ENCODE data around the gene PEX6.

The PEX6 gene

DNA sequence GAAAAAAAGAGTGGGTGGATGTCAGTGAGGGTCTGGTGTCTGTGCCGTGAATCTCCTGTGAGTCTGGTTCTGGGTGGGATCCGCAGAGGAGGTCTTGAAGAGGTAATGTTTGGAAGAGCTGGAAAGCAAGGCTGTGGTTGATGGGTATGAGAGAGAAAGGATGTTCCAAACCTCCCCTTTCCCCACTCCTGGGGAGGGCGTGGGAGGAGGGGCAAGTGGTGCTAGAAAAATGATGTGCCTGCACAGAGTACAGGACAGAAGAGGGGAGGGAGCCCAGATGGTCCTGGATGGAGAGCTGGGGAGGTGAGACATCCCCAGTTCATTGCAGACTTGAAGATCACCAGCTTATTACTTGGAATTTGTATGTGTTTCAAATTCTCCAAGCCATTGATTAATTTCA lies 46.6 kb downstream of the PEX6 start:
- DNase-seq = no peak

DNA sequence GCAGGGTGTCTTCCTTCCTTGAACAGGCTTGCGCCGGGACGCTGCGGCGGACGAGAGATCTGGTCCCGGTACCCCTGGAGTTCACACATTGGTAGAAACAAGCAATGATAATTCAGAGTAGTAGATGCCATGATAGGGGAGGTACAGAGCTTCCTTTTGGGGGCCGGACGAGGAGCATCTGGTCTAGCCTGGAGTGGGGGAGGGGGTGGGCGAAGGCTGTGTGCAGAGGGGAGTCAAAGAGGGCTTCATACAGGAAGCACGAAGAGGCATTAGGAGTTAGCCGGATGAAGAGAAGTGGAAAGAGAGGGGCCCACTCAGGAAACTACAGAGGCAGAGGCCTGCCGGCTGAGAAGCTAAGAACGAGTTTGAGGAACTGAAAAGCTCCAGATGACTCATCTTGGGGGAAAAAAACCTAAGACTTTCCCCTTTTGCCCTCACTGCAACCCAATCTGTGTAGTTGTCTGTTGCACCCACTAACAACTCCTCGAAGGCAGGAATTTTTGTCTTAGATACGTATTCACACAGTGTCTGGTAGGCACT lies 49.1 kb downstream of the PEX6 start:
- DNase-seq = peak; percentile 58

DNA sequence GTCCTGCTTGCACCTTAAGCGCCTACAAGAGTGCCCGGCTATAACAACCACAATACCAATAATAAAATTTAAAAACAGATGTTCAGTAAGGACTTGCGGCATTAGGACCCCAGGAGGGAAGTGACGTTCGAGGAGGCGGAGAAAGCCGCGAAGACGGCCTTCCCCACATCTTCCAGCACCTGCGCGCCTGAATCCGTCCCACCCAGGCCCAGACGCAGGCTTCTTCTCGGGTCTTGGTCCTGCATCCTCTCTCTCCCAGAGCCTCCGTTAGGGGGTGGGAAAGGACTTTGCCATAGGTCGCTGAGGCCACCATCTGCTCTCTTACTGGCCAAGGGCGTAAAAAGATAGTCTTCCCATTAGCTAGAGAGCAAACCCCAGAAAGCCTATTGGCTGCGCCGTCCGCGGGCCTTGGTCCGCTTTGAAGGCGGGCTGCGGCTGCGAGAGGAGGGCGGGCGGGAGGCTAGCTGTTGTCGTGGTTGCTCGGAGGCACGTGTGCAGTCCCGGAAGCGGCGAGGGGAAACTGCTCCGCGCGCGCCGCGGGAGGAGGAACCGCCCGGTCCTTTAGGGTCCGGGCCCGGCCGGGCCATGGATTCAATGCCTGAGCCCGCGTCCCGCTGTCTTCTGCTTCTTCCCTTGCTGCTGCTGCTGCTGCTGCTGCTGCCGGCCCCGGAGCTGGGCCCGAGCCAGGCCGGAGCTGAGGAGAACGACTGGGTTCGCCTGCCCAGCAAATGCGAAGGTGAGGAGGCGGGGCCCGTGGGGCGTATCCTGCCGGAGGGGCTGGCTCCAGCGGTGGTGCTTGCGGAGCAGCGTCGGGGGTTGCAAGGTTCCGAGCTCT lies 49.8 kb downstream of the PEX6 start, which contains the start of gene CNPY3:
Gene CNPY3, plus strand, starts transcription at position 495 of the 835 bp plus-strand sequence. Its CDS starts 91 bp downstream, at position 586.
- peak; percentile 94 for DNase-seq

DNA sequence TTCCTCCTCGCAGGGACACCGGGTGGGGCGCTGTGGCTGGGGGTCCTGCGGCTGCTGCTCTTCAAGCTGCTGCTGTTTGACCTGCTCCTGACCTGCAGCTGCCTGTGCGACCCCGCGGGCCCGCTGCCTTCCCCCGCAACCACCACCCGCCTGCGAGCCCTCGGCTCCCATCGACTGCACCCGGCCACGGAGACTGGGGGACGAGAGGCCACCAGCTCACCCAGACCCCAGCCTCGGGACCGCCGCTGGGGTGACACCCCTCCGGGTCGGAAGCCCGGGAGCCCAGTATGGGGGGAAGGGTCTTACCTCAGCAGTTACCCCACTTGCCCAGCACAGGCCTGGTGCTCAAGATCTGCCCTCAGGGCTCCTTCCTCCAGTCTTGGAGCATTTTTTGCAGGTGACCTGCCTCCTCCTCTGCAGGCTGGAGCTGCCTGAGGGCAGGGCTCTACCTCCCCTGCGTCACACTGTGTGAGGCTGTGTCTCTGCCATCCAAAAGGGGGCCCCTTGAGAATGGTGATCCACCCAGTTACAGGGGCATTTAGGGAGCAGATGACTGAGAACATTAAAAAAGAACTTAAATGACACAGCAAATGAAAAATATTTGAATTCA lies 53.6 kb downstream of the PEX6 start:
- DNase-seq = no peak

DNA sequence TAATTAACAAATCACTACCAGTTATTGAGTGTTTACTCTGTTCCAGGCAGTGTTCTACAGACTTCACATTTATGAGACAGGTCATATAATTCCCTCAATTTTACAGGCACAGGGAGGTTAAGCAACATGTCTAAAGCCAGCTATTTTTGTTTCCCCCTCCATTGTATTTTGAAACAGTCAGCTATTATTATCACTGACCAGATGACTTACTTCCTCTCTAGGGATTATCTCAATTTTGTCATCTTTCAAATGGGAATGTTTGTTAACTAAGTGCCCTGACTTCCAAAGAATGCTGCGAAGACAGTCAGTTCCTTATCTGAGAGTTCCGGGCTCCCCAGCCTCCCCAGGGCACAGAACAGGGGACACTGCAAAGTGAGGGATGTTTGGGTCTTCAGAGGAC lies 55.3 kb downstream of the PEX6 start:
- no peak for DNase-seq

DNA sequence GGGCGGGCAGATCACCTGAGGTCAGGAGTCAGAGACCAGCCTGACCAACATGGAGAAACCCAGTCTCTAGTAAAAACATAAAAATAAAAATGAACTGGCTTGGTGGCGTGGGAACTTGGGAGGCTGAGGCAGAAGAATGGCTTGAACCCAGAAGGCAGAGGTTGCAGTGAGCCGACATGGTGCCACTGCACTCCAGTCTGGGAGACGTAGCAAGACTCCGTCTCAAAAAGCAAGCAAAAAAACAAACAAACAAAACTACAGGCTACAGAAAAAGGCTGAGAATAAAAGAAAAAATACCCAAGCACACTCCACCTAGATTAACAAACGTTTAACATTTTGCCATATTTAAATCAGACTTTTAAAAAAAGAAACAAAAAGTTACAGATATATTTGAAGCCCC lies 57.2 kb downstream of the PEX6 start:
- DNase-seq = no peak

DNA sequence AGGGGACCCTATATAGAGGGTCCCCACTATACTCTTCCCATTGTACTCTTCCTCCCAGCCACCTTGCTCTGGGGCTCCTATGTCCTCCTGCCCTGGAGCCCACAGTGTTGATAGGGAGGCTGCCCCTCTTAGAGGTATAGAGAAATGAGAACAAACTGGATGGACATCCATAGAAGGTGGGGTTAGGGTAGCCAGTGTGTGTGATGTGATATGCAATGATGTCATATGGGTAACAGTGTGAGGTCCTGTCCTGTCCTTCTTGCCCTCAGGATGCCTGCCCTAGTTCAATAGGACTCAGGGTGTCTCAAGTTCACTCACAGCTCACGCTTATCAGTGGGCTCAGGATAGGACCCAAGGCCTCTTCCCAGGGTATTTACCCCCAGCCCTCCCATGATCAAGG lies 62.7 kb downstream of the PEX6 start:
- no peak for DNase-seq

DNA sequence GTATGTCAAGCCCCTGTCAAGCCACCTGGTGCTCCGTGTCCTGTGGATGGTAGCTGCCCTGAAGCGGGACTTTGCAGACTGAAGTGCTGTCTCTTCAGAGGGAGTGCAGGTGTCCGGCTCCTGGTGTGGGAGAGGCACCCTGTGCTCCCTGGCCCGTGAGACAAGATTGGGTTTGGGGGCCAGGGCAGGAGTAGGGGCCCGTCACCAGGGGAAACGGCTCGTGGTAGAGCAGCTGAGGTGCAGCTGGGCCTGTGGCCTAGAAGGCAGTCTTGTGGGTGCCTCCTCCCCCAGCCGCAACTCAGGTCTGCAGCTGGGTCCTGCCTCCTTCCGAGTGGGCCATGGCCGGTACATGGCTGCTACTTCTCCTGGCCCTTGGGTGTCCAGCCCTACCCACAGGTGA lies 63.2 kb downstream of the PEX6 start, which contains the start of gene PTCRA:
Gene PTCRA, plus strand, starts transcription at position 322 of the 400 bp plus-strand sequence. Its CDS starts 17 bp downstream, at position 339.
- DNase-seq = no peak

DNA sequence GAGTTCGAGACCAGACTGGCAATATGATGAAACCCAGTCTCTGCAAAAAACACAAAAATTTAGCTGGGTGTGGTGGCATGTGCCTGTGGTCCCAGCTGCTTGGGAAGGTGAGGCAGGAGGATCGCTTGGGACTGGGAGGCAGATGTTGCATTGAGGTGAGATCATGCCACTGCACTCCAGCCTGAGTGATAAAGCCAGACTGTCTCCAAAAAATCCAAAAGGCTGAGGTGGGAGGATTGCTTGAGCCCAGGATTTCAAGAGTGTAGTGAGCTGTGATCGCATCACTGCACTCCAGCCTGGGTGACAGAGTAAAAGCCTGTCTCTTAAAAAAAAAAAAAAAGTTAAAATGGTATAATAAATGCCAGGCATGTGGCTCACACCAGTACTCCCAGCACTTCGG lies 64.4 kb downstream of the PEX6 start:
- no peak for DNase-seq

Measured in activated naive CD4-positive, alpha-beta T cell treated with anti-CD3 and anti-CD28 coated beads, Interleukin-2, amount 50 U/mL, for 16 hours (primary cell).